ENCODE measurements around the gene CLVS2. TPM values are rescaled to one million over a fixed set of nuclear protein-coding genes. Genes with fewer than 3 reads are reported as not detected.

Gene CLVS2
- total RNA-seq, 1 donor from 2014 or later, result 0.03 TPM

DNA sequence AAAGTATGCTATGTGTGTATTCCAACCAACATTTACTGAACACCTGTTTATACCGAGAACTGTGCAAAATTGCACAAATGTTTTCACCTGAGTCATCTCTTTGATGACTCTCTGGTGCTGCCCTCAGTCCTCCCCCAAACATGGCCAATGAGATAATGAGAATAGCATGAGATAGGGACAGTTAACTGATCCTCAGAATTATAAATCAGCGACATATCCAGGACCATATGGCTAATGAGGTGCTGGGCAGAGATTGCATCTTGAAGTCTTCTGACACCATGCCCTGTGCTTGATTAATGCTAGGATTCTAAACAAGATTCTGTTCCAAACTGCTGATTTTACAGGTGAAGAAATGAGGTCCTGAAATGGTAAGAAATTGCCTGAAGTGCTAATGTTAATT, 13.0 kb downstream of the CLVS2 start:
- Histone ChIP-seq H3K9me3 (no peaks in the 10 kb centered on the region), H3K4me1 (no peaks in the 10 kb centered on the region), H3K36me3 (no peaks in the 10 kb centered on the region), H3K27me3 (ENCODE audit: low read depth) (no peaks in the 10 kb centered on the region), H3K27ac (no peak overlapping the region), H3K4me3 (no peak overlapping the region)
- intact Hi-C loops (cut with DNase I), result no loop called here
- ATAC-seq (no peak), DNase-seq (no peak)
- TF ChIP-seq, protein P1, sequence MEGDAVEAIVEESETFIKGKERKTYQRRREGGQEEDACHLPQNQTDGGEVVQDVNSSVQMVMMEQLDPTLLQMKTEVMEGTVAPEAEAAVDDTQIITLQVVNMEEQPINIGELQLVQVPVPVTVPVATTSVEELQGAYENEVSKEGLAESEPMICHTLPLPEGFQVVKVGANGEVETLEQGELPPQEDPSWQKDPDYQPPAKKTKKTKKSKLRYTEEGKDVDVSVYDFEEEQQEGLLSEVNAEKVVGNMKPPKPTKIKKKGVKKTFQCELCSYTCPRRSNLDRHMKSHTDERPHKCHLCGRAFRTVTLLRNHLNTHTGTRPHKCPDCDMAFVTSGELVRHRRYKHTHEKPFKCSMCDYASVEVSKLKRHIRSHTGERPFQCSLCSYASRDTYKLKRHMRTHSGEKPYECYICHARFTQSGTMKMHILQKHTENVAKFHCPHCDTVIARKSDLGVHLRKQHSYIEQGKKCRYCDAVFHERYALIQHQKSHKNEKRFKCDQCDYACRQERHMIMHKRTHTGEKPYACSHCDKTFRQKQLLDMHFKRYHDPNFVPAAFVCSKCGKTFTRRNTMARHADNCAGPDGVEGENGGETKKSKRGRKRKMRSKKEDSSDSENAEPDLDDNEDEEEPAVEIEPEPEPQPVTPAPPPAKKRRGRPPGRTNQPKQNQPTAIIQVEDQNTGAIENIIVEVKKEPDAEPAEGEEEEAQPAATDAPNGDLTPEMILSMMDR (IDR thresholded peaks at IDR 0.05), result no peak

DNA sequence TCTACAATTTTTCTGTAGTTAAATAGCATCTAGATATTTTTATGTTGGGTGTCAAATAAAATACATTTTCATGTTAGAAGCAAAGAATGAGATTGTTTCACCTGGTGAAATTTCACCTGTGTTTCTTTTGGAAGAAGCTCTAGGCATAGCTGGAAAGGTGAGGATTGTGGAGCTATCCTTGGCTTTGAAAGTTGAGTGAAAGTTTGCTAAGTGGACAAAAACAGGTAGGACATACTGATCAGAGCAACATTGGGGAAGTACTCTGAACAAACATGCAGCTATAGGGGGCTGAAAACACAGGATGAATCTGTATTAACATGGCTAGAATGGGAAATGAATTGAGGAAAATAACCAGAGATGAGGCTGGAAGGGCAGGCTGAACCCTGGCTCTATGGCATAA, 18.8 kb downstream of the CLVS2 start:
- DNase-seq (no peak), ATAC-seq (no peak)
- intact Hi-C loops (cut with DNase I), result no loop called here
- H3K36me3 ChIP-seq, result no peaks in the 10 kb centered on the region
- TF ChIP-seq, protein P1 (IDR thresholded peaks at IDR 0.05), result no peak
- H3K9me3 ChIP-seq, result no peaks in the 10 kb centered on the region
- no peaks in the 10 kb centered on the region for H3K27me3 ChIP-seq (ENCODE audit: low read depth)
- no peak overlapping the region for H3K27ac ChIP-seq
- no peak overlapping the region for H3K4me3 ChIP-seq
- H3K4me1 ChIP-seq, result no peaks in the 10 kb centered on the region

DNA sequence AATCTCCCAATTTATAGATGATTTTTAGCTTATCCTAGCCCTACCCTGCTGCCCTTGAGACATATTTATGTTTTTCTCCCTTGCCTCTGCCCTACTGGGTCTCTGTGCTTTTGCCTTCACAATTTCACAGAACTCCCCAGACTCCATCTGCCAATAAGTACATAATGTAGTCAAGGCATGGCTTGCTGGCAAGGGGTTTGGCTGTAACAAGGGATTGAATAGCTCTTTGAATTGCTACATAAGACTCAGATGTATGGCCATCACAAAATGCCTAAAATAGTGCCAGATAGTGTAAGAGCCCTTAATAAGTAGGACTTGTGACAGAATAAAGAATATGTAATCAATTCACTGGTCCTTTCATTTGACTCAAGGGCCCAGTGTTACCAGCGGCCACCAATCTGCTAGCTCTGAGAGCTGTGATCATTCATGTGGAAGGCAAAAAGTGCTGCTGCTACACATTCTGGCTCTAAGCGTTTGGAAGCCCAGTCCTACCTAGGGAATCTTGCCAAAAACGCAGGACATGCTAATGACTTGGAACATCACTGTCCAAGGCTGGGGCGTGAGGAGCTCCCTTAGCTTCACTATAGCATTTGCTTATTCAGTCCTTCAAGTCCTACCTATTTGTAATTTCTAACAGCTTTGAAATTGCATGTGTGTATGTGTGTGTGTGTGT, 20.5 kb downstream of the CLVS2 start:
- Histone ChIP-seq H3K4me1 (no peaks in the 10 kb centered on the region), H3K4me3 (no peak overlapping the region), H3K36me3 (no peaks in the 10 kb centered on the region), H3K9me3 (no peaks in the 10 kb centered on the region), H3K27ac (no peak overlapping the region), H3K27me3 (ENCODE audit: low read depth) (no peaks in the 10 kb centered on the region)
- TF ChIP-seq, protein P1 (IDR thresholded peaks at IDR 0.05), result no peak
- DNase-seq (no peak), ATAC-seq (no peak)
- intact Hi-C loops (cut with DNase I), result no loop called here

DNA sequence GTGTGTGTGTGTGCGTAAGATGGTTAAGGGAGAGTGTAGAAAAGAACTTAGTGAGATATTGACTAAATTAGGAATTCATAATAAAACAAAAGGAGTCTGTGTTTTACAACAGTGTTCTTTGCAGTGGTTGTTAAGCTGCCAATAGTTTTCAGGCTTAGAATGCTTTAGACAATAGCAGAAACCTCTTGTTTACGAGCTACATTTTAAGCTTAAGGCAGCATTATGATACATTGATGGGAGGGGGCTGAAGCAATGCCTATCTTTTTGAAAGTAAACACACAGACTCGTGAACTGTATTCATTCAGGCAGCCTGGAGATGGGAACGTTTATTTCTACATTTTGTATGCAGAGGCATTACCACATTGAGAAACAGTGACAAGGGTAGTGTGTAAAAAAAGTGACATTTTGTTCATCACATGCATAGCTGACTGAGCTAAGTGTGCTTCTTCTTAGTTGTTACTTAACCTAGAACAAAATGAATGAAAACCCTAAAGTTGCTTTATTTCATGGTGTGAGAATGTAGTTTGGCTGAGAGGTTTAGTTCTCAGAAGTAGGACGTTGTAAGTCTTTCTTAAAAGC, 21.2 kb downstream of the CLVS2 start:
- no peak for DNase-seq

DNA sequence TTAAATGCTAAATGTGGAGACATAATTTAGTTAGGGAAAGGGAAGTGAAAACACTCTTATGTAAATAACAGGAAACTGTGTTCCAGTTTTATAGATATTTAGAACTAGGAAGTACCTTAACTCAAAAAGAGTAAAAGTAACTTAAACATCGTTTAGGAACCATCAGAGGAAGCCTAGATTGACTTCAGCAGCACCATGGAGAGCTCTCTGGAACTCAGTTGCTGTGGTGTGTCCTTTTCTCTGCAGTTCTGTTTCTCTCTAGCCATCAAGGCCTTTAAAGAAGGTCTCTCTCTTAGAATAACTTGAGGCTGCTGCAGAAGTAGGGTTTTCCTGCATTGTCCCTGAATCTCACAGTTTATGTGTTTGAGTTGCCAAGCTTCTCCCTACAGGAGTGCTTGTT, 26.9 kb downstream of the CLVS2 start:
- Histone ChIP-seq H3K27me3 (ENCODE audit: low read depth) (no peaks in the 10 kb centered on the region), H3K27ac (no peak overlapping the region), H3K4me3 (no peak overlapping the region), H3K9me3 (no peaks in the 10 kb centered on the region), H3K4me1 (no peaks in the 10 kb centered on the region), H3K36me3 (no peaks in the 10 kb centered on the region)
- ATAC-seq (no peak), DNase-seq (no peak)
- TF ChIP-seq, protein P1 (IDR thresholded peaks at IDR 0.05), result no peak
- intact Hi-C loops (cut with DNase I), result no loop called here

More for the DNA sequence above, 21.2 kb downstream of the CLVS2 start:
- Histone ChIP-seq H3K27ac (no peak overlapping the region), H3K4me3 (no peak overlapping the region), H3K9me3 (no peaks in the 10 kb centered on the region), H3K4me1 (no peaks in the 10 kb centered on the region), H3K36me3 (no peaks in the 10 kb centered on the region), H3K27me3 (ENCODE audit: low read depth) (no peaks in the 10 kb centered on the region)
- no peak for ATAC-seq
- intact Hi-C loops (cut with DNase I), result no loop called here
- TF ChIP-seq, protein P1 (IDR thresholded peaks at IDR 0.05), result no peak
